Measurements from ENCODE around the gene PSME1. TPM values are rescaled to one million over a fixed set of nuclear protein-coding genes. Genes with fewer than 3 reads are reported as not detected.

The PSME1 gene
- polyA plus RNA-seq, 3 donors: 198 to 220 (median 199) TPM

- no peak for DNase-seq (ENCODE audit: extremely low read depth in 1 of 11, low read depth in 9 of 11, low spot score in 4 of 11)
Measured at GRCh38 chr14:24138396-24139271, 2.6 kb downstream of the PSME1 start.

GRCh38 chr14:24139272-24139934 lies 3.4 kb downstream of the PSME1 start:
- DNase-seq (ENCODE audit: extremely low read depth in 1 of 11, low read depth in 9 of 11, low spot score in 4 of 11): no peak

GRCh38 chr14:24141097-24141880 lies 5.3 kb downstream of the PSME1 start, which contains the start of gene EMC9:
EMC9 (minus strand) TSS chr14:24141591; CDS start chr14:24141304, 287 bp downstream.
- peak; percentile 97 to 100 (median 99) for DNase-seq (ENCODE audit: extremely low read depth in 1 of 11, low read depth in 9 of 11, low spot score in 4 of 11)

DNA sequence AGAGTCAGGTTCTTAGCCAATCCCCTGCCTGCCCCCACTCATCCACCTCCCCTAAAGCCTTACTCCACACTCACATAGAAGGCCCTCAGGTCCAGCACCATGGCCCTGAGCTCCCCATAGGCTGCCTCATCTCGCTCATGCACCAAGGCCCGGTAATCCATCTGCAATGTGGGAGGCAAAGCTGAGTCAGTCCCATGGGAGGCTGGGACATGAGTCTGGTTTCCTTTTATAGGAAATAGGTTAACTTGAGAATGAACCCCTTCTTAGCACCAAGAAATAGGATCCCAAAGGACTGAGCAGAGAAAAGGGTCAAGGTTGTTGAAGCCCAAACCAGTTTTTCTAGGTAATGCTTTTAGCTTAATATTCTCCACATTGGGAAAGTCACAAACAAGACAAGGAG lies 7.5 kb downstream of the PSME1 start:
- no peak for DNase-seq (ENCODE audit: extremely low read depth in 1 of 11, low read depth in 9 of 11, low spot score in 4 of 11)

GRCh38 chr14:24144451-24144850 lies 8.5 kb downstream of the PSME1 start:
- no peak for DNase-seq (ENCODE audit: extremely low read depth in 1 of 11, low read depth in 9 of 11, low spot score in 4 of 11)

DNA sequence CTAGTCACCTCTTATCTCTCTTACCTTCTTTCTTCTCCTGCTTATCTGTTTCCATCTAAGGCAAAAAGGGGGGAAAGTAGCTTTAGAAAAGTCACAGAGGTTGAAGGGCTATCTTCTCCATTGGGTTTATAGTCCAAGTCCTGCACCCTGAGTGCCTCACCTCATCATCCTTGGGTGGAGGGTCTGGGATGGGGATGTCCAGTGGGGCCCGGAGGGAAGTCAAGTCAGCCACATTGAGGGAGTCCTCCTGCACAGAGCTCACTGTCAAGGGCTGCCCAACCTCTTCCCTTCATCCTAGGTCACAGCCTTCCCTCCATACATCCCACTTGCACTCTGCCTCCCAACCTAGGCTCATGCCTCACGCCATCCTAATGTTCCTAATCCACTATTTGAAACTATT lies 9.2 kb downstream of the PSME1 start:
- no peak for DNase-seq (ENCODE audit: extremely low read depth in 1 of 11, low read depth in 9 of 11, low spot score in 4 of 11)

GRCh38 chr14:24145690-24146452 lies 9.9 kb downstream of the PSME1 start:
- DNase-seq (ENCODE audit: extremely low read depth in 1 of 11, low read depth in 9 of 11, low spot score in 4 of 11): no peak

DNA sequence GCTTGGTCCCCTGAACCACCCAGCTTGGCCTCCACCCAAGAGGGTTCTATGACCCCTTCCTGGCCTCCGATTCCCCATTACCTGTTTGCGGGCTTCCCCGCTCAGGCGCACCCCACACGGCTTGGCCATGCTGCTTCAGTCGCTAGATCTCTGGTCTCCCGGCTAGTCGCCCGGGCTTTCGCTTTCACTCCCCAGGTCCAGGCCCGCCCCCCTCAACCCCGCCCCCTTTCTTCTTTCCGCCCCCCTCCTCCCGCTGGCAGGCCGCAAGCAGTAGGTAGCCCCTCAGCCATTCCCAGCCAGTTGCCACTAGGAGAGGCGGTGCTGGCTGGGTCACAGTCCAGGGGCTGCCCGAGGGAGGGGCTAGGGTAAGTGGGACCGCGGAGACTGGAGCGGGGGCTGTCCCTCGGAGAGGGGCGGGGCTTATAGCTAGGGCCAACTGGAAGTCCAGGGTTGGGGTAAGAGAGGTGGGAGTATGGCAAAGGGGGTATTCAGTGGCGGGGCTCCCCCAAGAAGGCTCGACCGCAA lies 10.5 kb downstream of the PSME1 start, which contains the start of gene PSME2:
PSME2 (minus strand) TSS at position 158 of the 525 bp plus-strand sequence; CDS start at position 129, 29 bp downstream.
- DNase-seq (ENCODE audit: extremely low read depth in 1 of 11, low read depth in 9 of 11, low spot score in 4 of 11): peak; percentile 82 to 97 (median 94)

DNA sequence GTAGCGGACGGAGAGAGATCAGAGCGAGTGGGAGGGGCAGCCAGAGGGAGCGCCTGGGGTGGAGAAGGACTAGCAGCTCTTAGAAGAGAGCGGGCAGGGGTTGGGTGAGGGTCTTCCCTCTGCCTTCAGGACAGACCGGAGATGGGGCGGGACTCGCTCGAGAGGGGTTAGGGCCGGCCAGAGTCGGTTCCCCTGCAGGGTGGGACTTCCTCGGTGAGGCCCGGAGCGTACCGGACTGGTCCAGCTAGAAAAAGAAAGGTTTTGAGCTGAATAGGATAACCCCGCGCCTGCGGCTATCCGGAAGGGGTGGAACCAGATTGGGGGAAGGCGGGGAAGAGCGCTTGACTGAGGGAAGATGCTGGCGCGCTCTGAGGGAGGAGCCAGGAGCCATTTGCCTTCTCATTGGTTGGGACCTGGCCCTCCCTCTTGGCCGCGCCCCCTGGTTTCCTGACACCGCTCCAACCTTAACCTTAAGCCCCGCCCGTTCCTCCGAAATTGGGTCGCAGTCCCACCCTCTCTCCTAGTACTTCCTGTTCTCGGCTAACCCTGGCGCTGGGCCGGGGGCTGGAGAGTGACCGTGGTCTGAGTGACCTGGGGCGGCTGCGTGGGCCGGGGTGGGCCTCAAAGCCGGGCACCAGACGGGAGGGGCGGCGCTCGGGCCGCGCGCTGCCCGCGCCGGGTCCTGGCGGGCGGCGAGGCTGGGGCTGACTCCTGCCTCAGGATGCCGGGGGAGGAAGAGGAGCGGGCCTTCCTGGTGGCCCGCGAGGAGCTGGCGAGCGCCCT lies 11.2 kb downstream of the PSME1 start, which contains the start of gene RNF31:
RNF31 (plus strand) TSS at position 521 of the 783 bp plus-strand sequence; CDS start at position 722, 201 bp downstream.
- peak; percentile 92 to 98 (median 97) for DNase-seq (ENCODE audit: extremely low read depth in 1 of 11, low read depth in 9 of 11, low spot score in 4 of 11)

DNA sequence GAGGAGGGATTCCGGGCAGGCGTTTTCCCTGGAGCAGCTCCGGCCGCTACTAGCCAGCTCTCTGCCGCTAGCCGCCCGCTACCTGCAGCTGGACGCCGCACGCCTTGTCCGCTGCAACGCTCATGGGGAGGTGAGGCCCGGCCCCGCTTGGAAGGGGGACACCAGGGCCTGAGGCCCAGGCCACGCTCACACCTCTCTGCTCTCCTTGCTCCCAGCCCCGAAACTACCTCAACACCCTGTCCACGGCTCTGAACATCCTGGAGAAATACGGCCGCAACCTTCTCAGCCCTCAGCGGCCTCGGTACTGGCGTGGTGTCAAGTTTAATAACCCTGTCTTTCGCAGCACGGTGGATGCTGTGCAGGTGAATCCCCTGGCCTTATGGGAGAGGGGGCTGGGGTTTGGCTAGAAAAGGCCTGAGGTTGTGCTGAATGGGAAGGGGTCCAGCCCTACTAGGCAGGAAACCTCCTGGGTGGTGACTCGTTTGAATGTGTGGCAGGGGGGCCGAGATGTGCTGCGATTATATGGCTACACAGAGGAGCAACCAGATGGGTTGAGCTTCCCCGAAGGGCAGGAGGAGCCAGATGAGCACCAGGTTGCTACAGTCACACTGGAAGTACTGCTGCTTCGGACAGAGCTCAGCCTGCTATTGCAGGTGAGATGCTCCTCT lies 11.9 kb downstream of the PSME1 start:
- DNase-seq (ENCODE audit: extremely low read depth in 1 of 11, low read depth in 9 of 11, low spot score in 4 of 11): no peak

GRCh38 chr14:24149302-24149969 lies 13.4 kb downstream of the PSME1 start:
- DNase-seq (ENCODE audit: extremely low read depth in 1 of 11, low read depth in 9 of 11, low spot score in 4 of 11): no peak

DNA sequence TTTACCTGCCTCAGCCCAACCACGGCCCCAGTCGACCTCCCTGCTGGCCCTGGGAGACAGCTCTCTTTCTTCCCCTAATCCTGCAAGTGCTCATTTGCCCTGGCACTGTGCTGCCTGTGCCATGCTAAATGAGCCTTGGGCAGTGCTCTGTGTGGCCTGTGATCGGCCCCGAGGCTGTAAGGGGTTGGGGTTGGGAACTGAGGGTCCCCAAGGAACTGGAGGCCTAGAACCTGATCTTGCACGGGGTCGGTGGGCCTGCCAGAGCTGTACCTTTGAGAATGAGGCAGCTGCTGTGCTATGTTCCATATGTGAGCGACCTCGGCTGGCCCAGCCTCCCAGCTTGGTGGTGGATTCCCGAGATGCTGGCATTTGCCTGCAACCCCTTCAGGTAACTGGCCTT lies 14.1 kb downstream of the PSME1 start:
- no peak for DNase-seq (ENCODE audit: extremely low read depth in 1 of 11, low read depth in 9 of 11, low spot score in 4 of 11)

DNA sequence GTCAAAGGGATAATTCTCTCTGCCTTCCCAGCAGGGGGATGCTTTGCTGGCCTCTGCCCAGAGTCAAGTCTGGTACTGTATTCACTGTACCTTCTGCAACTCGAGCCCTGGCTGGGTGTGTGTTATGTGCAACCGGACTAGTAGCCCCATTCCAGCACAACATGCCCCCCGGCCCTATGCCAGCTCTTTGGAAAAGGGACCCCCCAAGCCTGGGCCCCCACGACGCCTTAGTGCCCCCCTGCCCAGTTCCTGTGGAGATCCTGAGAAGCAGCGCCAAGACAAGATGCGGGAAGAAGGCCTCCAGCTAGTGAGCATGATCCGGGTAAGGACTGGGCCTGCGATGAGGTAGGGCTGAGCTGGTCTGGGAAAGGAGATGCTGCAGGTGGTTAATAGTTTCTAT lies 14.6 kb downstream of the PSME1 start:
- no peak for DNase-seq (ENCODE audit: extremely low read depth in 1 of 11, low read depth in 9 of 11, low spot score in 4 of 11)

GRCh38 chr14:24150993-24151392 lies 15.0 kb downstream of the PSME1 start:
- DNase-seq (ENCODE audit: extremely low read depth in 1 of 11, low read depth in 9 of 11, low spot score in 4 of 11): no peak

DNA sequence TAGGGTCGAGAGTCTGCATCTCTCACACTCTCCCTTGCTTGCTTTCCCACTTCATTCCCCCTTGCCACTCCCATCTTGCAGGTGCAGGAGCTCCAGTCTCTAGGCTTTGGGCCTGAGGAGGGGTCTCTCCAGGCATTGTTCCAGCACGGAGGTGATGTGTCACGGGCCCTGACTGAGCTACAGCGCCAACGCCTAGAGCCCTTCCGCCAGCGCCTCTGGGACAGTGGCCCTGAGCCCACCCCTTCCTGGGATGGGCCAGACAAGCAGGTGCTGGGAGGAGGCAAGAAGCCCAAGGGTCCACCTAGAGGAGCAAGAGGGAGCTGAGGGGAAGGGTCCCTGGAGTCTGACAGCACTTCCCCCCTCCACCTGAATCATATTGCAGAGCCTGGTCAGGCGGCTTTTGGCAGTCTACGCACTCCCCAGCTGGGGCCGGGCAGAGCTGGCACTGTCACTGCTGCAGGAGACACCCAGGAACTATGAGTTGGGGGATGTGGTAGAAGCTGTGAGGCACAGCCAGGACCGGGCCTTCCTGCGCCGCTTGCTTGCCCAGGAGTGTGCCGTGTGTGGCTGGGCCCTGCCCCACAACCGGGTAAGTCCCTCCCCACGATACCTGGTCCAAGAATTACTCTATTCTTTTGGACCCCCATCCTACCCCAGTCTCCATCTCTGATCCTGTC lies 15.5 kb downstream of the PSME1 start:
- DNase-seq (ENCODE audit: extremely low read depth in 1 of 11, low read depth in 9 of 11, low spot score in 4 of 11): no peak

DNA sequence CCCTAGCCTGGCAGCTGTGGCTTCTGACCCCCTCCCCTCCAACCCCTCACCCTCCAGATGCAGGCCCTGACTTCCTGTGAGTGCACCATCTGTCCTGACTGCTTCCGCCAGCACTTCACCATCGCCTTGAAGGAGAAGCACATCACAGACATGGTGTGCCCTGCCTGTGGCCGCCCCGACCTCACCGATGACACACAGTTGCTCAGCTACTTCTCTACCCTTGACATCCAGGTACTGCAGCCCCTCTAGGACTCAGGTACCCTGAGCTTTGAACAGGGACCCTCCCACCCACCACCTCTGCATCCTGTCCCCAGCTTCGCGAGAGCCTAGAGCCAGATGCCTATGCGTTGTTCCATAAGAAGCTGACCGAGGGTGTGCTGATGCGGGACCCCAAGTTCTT lies 19.1 kb downstream of the PSME1 start:
- DNase-seq (ENCODE audit: extremely low read depth in 1 of 11, low read depth in 9 of 11, low spot score in 4 of 11): no peak
